Gastrocnemius medialis (tissue), 4 donors: ENCODE measurements around the gene TPR. TPM values are rescaled to one million over a fixed set of nuclear protein-coding genes. Genes with fewer than 3 reads are reported as not detected.
A peak's percentile ranks its signal among the peaks of the same experiment; 100 is the strongest.
"Not testable (repeated sequence)": the region's sequence is repeated elsewhere in the genome, so short reads cannot be mapped to it uniquely, and the experiment has no call there.

Experiments used
- ATAC-seq, 2 donors: fragments of 150-250 bp; one replicate each; pipeline ENCODE4 v1.9.1; 2016
- DNase-seq, 2 donors: peaks; one replicate each; pipeline ENCODE4 v3.0.0-alpha.2; 2019
- H3K27ac ChIP-seq, 4 donors: fragments of 200-600 bp; sonication (generic); 1 replicate in 1 of 4; 2 replicates in 3 of 4; pipeline ENCODE4 v1.5.1; 2016 to 2018; ENCODE audit warnings: mild to moderate bottlenecking in 2 of 4, moderate library complexity in 1 of 4
- H3K27me3 ChIP-seq, 3 donors: fragments of 200-600 bp; sonication (generic) in 2 of 3; 1 replicate in 1 of 3; 2 replicates in 2 of 3; pipeline versions ENCODE4 v1.5.1 to v1.6.0; 2016 to 2019; ENCODE audit warnings: mild to moderate bottlenecking in 1 of 3, moderate library complexity in 1 of 3
- H3K36me3 ChIP-seq, 2 donors: fragments of 200-600 bp; sonication (generic) in 1 of 2; one replicate each; pipeline ENCODE4 v1.5.1; 2017 to 2018
- H3K4me1 ChIP-seq, 2 donors: fragments of 200-600 bp; sonication (generic) in 1 of 2; one replicate each; pipeline ENCODE4 v1.5.1; 2016 to 2017; ENCODE audit warnings: mild to moderate bottlenecking in 2 of 2
- H3K4me3 ChIP-seq, 4 donors: fragments of 200-600 bp; sonication (generic) in 3 of 4; 1 replicate in 1 of 4; 2 replicates in 3 of 4; pipeline ENCODE4 v1.5.1; 2016 to 2019; ENCODE audit warnings: mild to moderate bottlenecking in 2 of 4
- H3K9me3 ChIP-seq, 3 donors: fragments of 200-600 bp; sonication (generic) in 2 of 3; 1 replicate in 1 of 3; 2 replicates in 2 of 3; pipeline ENCODE4 v1.5.1; 2016 to 2019
- POLR2A ChIP-seq, 2 donors: fragments of 450-650 bp; IDR thresholded peaks; one replicate each; pipeline ENCODE4 v1.6.1; 2017; ENCODE audit warnings: antibody characterized with exemption in 2 of 2, mild to moderate bottlenecking in 2 of 2, moderate library complexity in 2 of 2
- in situ Hi-C, 4 donors: fragments of 200-750 bp; cut with MboI; loops; one replicate each; pipeline versions ENCODE4 v1.15.0 to v1.8.0; 2017; ENCODE audit warnings: low sequenced_read_pairs in 4 of 4
- intact Hi-C: fragments of 100-400 bp; cut with DNase I; formaldehyde crosslinking; loops from one replicate; pipeline ENCODE4 v1.15.1; 2023; ENCODE audit warnings: low total_unique reads
- total RNA-seq, 4 donors: library from RNA; depleted of rRNA; stranded (reverse); fragments of >200 nt; gene quantifications; one replicate each; pipeline versions ENCODE4 v1.1.0 to v1.2.3, GENCODE V29; 2016
- TF ChIP-seq, protein P1 (sequence below), 5 experiments: fragments of 450-650 bp in 3 of 5; fragments of 200-600 bp in 2 of 5; sonication (generic) in 2 of 5; IDR thresholded peaks in 4 of 5; conservative IDR thresholded peaks in 1 of 5; 1 replicate in 4 of 5; 2 replicates in 1 of 5; pipeline ENCODE4 v1.5.1; 2016 to 2019; ENCODE audit warnings: antibody characterized with exemption in 5 of 5, mild to moderate bottlenecking in 3 of 5, moderate library complexity in 3 of 5

Gene TPR
- total RNA-seq, 4 donors from 2014 or later, result 56.6 to 84.7 (median 62.9) TPM

DNA sequence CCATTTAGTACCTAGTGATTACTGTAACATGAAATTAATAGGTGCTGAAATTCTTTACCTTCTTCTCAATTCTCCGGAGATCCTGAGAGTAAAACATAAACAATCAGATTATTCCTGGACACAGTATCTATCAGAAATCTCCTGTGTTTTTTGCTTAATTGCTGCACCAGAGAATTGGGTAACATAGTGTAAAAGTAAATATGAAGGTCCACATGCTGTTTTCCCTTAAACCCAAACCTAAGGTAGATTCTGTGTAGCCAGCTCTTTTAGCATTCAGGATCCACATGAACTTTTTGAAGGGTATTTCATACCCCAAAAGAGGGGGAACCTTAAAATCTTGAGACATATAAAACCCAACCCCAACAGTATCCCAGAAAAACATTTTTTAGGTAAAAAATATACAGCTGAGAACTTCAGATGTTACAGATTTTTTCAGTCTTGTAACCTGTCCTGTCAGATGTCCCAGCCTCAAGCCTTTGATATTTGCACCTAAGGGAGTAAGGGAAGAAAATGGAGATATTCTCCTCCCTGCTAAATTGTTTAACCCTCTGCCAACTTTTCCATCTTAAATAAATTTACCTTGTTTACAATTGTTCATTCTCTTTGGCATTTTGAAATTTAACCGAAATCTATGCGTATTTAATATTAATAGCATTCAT, 11.8 kb upstream of the TPR start:
- intact Hi-C loops (no loop called here), in situ Hi-C loops (no loop called here)
- H3K27ac ChIP-seq, result no peak overlapping the region
- H3K4me1 ChIP-seq, result peaks cover 5 to 11% of the 10 kb centered on the region in 2 donors
- no peaks in the 10 kb centered on the region for H3K9me3 ChIP-seq
- no peak for DNase-seq
- TF ChIP-seq, protein P1, sequence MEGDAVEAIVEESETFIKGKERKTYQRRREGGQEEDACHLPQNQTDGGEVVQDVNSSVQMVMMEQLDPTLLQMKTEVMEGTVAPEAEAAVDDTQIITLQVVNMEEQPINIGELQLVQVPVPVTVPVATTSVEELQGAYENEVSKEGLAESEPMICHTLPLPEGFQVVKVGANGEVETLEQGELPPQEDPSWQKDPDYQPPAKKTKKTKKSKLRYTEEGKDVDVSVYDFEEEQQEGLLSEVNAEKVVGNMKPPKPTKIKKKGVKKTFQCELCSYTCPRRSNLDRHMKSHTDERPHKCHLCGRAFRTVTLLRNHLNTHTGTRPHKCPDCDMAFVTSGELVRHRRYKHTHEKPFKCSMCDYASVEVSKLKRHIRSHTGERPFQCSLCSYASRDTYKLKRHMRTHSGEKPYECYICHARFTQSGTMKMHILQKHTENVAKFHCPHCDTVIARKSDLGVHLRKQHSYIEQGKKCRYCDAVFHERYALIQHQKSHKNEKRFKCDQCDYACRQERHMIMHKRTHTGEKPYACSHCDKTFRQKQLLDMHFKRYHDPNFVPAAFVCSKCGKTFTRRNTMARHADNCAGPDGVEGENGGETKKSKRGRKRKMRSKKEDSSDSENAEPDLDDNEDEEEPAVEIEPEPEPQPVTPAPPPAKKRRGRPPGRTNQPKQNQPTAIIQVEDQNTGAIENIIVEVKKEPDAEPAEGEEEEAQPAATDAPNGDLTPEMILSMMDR (IDR thresholded peaks at IDR 0.05 in 4 of 5, conservative IDR thresholded peaks at IDR 0.05 in 1 of 5), result no peak
- TF ChIP-seq POLR2A (IDR thresholded peaks at IDR 0.05), result no peak
- peaks cover 1 to 56% of the 10 kb centered on the region in 2 donors for H3K36me3 ChIP-seq
- H3K27me3 ChIP-seq, result no peaks in the 10 kb centered on the region
- ATAC-seq, result no peak
- no peak overlapping the region for H3K4me3 ChIP-seq

DNA sequence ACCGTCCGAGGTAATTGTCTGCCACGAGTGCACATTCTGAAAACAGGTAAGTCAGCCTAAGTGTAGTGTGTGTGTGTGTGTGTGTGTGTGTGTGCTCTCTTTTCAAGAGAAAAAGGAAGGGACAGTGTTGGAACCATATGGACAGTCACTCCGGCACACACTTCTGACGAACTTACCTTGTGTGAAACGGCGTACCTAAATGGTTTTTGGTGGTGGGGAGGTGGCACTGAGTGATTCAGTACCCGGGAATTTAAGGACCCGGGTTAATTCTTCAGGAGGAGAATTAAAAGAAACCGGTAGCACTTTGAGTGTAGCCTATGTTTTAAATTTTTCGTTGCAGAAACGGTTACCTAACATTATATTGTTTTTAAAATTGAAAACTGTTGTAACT, 871 bp upstream of the TPR start:
- ATAC-seq (peak; percentile 10 to 17), DNase-seq (no peak)
- peak in 1 of 2 donors; percentile 19 for TF ChIP-seq POLR2A (IDR thresholded peaks at IDR 0.05)
- TF ChIP-seq, protein P1 (IDR thresholded peaks at IDR 0.05 in 4 of 5, conservative IDR thresholded peaks at IDR 0.05 in 1 of 5), result no peak
- intact Hi-C loops (loop anchor here (1.0 kb wide), 1 partner anchor 1219 kb away; the partner anchor contains the start of gene SWT1), in situ Hi-C loops (loop anchor here in 1 of 4 donors (10.0 kb wide), 1 partner anchor 1221 kb away; the partner anchor contains the start of genes SWT1 and TRMT1L)
- Histone ChIP-seq H3K4me3 (peak overlapping the region; percentile 87 to 97 (median 89)), H3K27me3 (no peaks in the 10 kb centered on the region), H3K4me1 (peaks cover 24 to 27% of the 10 kb centered on the region in 2 donors), H3K36me3 (peaks cover 0 to 13% of the 10 kb centered on the region in 2 donors), H3K27ac (peak overlapping the region; percentile 97 to 98 (median 97)), H3K9me3 (no peaks in the 10 kb centered on the region)

DNA sequence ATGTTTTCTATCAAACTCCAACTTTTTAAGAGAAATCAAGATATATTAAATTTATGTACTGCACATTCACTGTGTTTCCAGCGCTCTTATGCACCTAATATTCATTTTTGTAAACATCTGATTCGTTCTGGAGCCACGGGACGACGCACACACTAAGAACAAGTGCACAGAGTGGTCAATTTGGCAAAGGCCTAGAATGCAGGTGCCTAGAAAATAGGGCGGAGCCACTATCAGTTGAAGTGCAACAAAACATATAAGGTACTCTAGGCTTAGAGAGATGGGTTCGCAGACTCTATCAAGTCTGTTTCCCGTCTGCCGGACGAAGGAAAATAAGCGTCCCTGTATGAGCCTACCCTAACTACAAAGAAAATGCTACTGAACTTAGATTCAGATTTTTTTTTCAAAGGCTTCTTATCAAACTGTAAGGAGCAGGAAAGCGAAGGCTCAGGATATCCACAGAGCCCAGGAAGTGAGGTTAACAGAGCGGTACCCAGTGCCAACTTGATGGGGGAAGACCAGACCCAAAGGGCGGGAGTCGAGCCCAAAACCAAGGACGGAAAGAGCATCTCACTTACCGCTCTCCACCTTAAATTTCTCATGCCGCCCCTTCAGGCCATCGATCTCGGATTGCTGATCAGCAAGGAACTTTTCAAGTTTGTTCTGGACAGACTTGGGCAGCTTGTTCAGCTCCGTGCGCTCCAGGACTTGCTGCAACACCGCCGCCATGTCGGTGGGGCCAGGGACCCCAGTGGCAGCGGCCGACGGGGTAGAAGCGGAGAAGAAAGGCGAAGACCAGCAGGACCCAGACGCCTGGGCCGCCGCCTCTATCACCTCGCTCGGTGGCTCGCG, 526 bp downstream of the TPR start:
- Histone ChIP-seq H3K4me1 (peaks cover 24 to 27% of the 10 kb centered on the region in 2 donors), H3K27ac (peak overlapping the region; percentile 97 to 98 (median 97)), H3K9me3 (no peaks in the 10 kb centered on the region), H3K27me3 (no peaks in the 10 kb centered on the region), H3K4me3 (peak overlapping the region; percentile 87 to 97 (median 89)), H3K36me3 (peaks cover 0 to 21% of the 10 kb centered on the region in 2 donors)
- intact Hi-C loops (loop anchor here (1.0 kb wide), 1 partner anchor 1217 kb away; the partner anchor contains the start of gene SWT1), in situ Hi-C loops (loop anchor here (10.0 to 25.0 kb wide), 5 partner anchors 1062 to 1637 kb away; partner anchors contain the start of genes IVNS1ABP (in 1 of the 4), SWT1 (in 1 of the 4) and TRMT1L (in 1 of the 4))
- no peak for TF ChIP-seq POLR2A (IDR thresholded peaks at IDR 0.05)
- TF ChIP-seq, protein P1 (IDR thresholded peaks at IDR 0.05 in 4 of 5, conservative IDR thresholded peaks at IDR 0.05 in 1 of 5), result no peak
- peak; percentile 10 to 35 for DNase-seq
- peak; percentile 7 to 27 for ATAC-seq

DNA sequence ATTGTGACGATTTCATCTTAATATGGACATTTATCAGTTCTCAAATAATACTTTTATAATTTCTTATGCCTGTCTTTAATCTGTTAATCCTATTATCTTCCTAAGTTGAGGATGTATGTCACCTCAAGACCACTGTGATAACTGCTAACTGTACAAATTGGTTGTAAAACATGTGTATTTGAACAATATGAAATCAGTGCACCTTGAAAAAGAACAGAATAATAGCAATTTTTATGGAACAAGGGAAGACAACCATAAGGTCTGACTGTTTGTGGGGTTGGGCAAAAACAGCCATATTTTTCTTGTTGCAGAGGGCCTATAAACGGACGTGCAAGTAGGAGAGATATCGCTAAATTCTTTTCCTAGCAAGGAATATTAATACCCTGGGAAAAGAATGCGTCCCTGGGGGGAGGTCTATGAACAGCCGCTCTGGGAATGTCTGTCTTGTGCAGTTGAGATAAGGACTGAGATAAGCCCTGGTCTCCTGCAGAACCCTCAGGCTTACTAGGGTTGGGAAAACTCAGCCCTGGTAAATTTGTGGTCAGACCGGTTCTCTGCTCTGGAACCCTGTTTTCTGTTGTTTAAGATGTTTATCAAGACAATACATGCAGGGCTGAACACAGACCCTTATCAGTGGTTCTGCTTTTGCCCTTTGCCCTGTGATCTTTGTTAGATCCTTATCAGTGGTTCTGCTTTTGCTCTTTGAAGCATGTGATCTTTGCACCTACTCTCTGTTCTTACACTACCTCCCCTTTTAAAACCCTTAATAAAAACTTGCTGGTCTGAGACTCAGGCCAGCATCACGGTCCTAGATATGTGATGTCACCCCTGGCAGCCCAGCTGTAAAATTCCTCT, 27.0 kb downstream of the TPR start:
- not testable (repeated sequence) for H3K27me3 ChIP-seq, H3K4me1 ChIP-seq, H3K27ac ChIP-seq, DNase-seq, ATAC-seq, H3K4me3 ChIP-seq, H3K9me3 ChIP-seq
- intact Hi-C loops (loop anchor here (5.0 kb wide), 1 partner anchor 54 kb away; no protein-coding TSS in a partner anchor), in situ Hi-C loops (loop anchor here in 3 of 4 donors (25.0 kb wide), 2 partner anchors 1211 to 1636 kb away; no protein-coding TSS in a partner anchor)
- H3K36me3 ChIP-seq, result peaks cover 10 to 99% of the 10 kb centered on the region in 2 donors
